CD4-positive, alpha-beta T cell treated with Interleukin-12 subunit alpha and Interleukin-12 subunit beta, for 1 hour (primary cell): ENCODE results near the gene FBLL1.
"Not testable (repeated sequence)": the region's sequence is repeated elsewhere in the genome, so short reads cannot be mapped to it uniquely, and the experiment has no call there.

Experiments
- DNase-seq: peaks from one replicate; pipeline ENCODE4 v3.0.0-alpha.2; 2020

Gene FBLL1

DNA sequence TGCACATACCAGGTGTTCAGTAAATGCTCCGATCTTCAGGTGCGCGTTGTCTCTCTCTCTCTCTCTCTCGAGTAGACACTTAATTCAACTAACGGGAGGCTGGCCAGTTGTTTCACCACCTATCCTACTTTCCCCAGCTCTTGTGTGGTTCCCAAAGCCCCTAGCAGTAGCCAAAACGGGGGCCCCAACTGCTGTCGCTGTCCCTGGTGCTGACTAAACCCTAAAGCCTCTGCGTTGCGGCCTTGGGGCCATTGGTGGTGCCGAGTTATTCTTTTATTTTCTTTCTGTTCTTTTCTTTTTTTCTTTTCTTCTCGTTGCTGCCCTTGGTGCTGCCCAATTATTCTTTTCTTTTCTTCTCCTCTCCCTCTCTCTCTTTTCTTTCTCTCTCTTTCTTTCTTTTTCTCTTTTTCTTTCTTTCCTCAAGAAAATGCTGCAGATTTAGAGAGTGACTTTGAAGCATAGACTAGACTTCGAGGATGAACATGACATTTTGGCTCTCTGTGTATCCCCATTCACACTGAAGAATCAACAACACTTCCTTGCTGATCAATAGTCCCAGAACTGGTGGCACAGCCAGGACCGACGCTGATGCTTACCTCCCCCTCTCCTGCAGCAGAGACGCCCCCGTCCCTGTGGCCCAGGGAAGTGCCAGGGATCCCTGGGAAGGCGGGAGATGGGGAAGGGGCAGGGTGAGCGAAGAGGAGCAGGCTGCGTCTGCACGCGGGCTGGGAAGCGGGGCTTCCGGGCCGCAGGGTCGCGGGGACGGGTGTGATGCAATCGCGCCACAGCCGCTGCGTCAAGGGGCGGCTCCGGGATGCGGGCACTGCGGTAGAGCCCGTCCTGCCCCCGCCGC is at the start of gene FBLL1:
FBLL1 (plus strand) TSS at position 785 of the 853 bp plus-strand sequence. CDS start 200 bp downstream, outside the sequence.
- peak; percentile 4 for DNase-seq

DNA sequence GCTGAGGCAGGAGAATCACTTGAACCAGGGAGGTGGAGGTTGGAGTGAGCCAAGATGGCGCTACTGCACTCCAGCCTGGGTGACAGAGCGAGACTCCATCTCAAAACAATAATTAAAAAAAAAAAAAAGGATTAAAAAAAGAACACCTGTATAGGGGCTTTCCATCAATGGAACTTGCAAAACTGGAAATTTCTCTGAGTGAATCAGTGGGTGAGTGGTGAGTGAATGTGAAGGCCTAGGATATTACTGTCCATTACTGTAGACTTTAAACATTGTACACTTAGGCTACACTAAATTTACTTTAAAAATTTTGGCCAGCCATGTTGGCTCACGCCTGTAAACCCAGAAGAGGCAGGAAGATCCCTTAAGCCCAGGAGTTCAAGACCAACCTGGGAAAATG is 48.5 kb upstream of the FBLL1 start:
- no peak for DNase-seq

DNA sequence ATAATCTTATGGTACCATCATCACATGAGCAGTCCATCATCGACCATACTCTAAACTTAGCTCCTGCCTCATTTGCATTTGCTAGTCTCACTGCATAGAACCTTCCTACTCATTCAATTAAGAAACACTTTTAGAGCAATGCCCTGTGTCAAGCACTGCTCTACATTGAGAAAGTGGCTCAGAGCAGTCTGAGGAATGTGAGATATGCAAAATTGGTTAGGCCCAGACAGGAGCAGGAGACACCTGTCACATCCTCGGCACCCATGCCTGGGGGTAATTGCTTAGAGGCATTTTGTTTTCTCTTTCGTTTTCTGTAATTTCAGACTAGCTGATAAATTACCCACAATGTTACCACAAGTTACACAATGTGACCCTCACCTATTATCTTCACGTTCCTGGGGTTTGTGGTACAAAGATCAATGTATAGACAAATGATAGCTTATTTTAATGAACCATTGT is 47.7 kb upstream of the FBLL1 start:
- DNase-seq = peak; percentile 13

DNA sequence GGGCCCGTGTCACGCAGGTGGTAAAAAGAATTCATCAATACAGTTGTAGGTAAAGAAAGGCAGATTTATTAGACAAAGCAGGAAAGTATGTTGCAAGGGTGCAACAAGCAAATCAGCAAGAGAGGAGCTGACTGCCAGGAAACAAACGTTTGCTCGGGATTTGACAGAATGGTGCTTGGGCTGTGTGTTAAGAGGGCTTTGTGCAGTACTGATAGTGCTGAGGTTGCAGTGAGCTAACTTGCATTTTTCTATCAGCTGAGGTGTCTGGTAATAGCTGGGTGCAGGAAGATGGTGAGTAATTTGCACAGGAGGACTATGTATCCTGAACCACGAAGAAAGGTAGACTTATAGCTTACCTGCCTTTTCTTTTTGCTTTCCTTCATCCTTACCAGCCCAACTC is 46.7 kb upstream of the FBLL1 start:
- DNase-seq = no peak

DNA sequence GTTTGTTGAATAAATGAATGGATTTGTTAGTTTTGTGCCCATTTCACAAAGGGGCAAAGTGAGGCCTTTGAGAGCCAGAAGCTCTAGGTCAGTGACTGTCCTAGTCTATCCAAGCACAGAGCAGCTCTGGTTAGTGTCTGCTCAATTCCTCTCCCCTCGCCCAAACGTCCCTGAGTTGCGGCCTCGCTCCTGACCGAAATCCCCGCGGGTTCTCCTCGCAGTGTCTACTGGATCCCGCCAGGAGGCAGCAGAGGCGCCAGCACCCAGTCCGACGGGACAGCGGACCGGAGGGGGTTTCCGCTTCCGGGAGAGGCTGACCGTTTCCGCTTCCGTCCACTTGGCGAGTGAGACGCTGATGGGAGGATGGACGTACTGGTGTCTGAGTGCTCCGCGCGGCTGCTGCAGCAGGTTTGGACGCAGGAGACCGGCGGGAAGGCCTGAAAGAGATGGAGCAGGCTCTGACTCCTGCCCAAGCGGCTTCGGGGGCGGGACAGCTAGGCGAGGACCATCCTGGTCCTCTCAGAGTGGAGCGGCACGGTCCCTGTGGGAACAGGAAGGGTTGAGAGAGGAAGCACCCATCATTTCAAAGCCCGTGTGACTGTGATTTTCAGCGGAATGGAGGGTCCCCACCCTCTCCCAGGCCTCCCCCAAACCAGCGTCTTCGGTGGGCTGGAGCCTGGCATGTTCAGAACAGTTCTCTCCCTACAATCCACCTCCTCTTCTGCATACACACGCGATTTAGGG is 42.8 kb upstream of the FBLL1 start, which contains the start of gene RARS1:
RARS1 (plus strand) TSS at position 336 of the 744 bp plus-strand sequence; CDS start at position 364, 28 bp downstream.
- DNase-seq = peak; percentile 89

DNA sequence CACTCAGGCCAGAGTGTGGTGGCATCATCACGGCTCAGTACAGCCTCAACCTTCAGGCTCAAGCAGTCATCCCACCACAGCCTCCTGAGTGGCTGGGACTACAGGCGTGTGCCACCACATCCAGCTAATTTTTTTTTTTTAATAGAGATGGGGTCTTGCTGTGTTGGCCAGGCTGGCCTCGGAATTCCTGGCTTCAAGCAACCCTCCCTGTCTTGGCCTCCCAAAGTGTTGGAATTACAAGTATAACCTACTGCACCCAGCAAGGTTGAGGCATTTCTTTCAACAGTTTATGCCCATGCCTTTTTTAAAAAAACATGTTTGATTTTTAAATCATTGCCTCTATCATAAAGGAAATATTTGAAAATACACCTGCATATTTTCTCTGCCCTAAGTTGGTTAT is 40.0 kb upstream of the FBLL1 start:
- DNase-seq = no peak

DNA sequence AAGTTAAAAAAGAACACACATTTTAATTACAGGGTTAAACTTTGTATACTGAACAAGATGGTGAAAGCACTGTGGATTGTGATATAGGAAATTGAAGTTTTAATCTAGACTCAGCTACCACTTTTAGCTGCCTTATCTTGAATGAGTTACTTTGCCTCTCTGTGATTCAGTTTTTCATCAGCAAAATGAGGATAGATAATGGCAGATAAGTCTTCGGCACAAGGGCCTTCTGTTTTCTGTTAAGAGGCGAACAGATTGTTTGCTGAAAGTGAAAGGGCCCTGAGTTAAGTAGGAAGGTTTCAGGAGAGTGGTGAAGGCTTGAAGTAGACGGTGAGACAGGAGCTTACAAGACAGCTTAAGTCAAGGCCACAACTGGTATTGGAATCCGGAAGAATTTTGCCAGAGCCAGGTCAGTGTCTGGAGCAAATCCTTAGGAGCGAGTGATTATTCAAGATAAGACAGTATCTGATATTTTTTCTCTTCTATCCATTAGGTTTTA is 35.0 kb upstream of the FBLL1 start:
- DNase-seq = no peak

DNA sequence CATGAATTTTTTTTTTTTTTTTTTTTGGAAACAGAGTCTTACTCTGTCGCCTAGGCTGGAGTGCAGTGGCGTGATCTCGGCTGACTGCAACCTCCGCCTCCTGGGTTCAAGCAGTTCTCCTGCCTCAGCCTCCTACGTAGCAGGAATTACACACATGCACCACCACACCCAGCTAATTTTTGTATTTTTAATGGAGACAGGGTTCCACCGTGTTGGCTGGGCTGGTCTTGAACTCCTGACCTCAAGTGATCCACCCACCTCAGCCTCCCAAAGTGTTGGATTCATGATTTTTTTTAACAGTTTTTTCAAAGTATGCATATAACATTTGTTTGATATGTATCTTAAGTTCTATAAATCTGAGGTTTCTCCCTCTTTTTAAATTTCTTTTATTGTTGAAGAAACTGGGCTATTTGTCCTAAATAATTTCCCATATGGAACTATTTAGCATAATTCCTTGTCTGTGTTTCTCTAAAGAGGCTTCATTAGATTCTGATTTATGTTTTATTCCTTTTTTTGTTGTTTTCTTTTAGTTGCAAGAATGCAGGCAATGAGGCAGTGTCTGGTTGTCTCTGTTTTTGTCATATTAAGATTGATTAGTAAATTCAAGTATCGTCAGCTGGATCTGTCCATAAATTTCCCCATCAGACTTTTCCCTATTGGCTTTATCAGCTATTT is 26.4 kb upstream of the FBLL1 start:
- no peak for DNase-seq

DNA sequence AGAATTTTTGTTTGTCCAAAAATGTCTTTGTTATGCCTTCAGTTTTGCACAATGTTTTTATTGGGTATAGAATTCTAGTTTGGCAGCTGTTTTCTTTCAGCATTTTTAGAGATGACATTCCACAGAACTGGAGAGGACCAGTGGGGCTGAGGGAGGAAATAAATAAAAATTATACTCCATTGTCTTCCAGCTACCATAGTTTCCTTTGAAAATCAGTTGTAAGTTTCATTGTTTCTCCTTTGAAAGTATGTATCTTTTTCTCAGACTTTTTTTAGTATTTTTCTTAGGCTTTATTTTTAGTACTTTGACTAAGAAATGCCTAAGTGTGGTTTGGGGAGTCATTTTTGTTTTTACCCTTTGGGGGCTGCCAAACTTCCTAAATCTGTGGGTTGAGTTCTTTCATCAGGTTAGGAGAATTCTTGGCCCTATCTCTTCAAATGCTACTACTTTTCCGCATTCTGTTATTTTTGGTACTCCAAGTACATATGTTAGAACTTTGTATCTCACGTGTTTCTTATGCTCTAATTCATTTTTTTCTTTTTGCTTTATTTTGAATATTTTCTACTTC is 15.2 kb upstream of the FBLL1 start:
- no peak for DNase-seq

DNA sequence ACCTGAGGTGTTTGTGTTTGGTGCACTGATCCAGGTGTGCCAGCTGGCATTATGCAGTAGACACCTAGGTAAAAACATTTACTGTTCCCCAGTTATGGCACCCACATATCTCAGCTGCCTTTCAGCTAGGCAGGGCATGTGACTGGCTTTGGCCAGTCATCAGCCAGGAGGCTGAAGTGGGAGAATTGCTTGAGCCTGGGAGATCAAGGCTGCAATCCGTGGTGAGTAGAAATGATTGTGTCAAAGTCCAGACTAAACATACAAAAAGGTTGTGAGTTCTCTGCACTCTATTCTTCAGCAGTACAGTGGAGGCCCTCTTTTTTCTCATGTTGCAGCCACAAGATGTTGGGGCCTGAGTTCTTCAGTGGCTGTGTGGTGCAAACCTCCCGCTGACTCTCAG is 3.2 kb upstream of the FBLL1 start:
- no peak for DNase-seq

DNA sequence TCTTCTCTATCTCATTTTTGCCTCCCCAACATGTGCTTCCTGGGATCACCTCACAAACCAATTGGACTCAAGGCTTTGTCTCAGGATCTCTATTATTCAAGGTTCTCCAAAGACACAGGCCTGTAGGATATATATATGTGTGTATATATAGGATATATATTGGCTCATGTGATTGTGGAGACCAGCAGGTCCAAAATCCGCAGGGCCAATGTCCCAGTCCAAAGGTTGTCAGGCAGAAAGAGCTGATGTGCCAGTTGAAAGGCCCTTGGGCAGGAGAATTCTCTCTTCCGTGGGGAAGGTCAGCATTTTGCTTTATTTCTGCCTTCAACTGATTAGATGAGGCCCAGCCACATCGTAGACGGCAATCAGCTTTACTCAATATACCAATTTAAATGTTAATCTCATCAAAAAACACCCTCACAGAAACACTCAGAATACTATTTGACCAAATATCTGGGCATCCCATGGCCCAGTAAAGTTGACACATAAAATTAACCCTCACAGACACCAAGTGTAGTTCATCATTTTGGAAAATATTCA is 1.3 kb upstream of the FBLL1 start:
- DNase-seq = no peak

DNA sequence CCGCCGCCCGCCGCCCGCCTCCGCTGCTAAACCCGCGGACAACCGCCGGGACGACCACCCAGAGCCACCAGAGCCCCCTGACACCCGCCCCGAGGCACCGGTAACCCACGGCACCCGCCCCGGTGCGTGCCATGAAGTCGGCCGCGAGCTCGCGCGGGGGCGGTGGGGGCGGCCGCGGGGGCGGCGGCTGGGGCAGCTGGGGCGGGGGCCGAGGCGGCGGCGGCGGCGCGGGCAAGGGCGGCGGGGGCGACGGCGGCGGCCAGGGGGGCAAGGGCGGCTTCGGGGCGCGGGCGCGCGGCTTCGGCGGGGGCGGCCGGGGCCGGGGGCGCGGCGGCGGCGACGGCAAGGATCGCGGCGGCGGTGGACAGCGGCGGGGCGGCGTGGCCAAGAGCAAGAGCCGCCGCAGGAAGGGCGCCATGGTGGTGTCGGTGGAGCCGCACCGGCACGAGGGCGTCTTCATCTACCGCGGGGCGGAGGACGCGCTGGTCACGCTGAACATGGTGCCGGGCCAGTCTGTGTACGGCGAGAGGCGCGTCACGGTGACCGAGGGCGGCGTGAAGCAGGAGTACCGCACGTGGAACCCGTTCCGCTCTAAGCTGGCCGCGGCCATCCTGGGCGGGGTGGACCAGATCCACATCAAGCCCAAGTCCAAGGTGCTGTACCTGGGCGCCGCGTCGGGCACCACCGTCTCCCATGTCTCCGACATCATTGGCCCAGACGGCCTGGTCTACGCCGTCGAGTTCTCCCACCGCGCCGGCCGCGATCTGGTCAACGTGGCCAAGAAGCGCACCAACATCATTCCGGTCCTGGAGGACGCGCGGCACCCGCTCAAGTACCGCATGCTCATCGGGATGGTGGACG is 499 bp downstream of the FBLL1 start:
- no peak for DNase-seq

DNA sequence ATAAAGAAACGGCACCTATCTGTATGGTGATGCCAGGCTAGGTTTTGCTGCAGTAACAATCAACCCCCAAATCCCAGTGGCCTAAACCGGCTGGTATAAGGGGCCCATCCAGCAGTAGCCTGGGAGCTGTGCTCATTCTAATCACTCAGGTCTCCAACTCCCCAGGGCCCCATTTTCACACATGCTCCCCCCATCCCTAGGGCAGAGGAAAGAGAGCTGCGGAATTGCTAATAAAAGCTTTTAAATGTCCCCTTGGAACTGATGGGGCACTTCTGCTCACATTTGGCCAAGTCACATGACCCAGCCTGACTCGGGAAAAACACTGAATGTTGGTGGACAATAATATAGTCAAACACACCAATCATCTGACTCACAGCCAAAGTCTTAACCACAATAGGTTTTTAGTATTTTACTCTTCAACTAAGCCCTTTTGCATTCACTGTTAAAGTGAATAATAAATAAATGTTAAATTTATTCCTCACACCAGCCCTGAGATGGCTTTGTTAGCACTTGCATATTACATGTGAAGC is 1.6 kb downstream of the FBLL1 start:
- no peak for DNase-seq

DNA sequence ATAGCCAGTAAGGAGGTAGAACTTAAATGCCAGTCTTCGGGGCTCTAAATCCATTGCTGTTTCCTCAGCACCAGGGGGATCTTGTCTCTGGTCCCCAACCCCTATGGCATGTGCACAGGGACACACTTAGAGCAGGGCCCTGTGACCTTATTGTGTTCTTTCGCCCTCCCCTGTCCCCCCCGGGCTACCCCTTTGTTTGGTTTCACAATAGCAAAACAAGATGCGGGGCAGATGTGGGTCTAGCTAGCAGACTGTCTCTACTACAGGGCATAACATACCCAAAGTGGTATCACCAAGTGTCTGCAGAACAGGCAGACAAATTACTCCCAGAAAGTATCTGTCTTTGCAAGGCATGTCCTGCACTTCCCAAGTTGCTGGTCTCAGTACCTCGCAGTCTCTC is 2.1 kb downstream of the FBLL1 start:
- DNase-seq = no peak

DNA sequence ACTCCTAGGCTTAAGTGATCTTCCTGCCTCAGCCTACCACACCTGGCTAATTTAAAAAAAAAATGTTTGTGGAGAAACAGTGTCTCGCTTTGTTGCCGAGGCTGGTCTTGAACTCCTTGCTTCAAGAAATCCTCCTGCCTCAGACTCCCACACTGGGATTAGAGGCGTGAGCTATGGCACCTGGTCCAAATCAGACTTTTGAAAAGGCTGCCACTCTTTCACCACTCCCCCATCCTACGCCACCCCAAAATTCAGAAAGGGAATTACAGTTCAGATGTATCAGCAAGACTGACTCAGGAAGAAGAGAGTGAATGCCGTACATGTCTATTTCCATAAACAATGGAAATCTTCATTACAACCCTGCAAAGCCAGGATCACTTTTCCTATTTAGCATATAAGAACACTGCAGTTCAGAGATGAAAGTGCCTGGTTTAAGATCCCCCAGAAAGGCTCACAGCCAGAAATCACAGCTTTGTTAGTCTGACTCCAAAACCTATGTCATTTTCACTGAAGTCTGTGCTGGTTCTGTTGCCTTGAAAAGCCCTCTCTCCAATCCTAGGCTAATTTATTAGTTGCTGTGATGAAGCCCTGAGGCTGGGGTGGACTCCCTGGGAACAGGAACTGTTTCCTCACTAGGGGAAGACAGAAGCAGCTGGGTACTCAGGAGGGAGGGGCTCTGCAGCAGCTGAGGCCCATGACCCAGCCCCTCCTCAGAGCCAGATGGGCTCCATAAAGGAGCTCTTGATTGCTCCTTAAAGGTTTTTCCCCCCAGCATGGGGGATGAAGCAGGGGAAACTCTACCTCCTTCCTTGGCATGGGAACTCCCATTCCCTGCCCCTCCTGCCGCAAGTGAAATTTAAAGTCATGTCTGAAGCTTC is 3.1 kb downstream of the FBLL1 start:
- DNase-seq = no peak

DNA sequence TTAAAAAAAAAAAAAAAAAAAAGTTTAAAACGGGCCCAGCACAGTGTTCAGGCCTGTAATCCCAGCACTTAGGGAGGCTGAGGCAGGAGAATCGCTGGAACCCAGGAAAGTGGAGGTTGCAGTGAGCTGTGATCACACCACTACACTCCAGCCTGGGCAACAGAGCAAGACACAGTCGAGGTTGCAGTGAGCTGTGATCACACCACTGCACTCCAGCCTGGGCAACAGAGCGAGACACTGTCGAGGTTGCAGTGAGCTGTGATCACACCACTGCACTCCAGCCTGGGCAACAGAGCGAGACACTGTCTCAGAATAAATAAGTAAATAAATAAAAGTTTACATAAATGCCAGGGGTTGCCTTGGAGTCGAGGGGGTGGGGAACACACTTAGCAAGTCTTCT is 5.2 kb downstream of the FBLL1 start:
- DNase-seq = not testable (repeated sequence)

DNA sequence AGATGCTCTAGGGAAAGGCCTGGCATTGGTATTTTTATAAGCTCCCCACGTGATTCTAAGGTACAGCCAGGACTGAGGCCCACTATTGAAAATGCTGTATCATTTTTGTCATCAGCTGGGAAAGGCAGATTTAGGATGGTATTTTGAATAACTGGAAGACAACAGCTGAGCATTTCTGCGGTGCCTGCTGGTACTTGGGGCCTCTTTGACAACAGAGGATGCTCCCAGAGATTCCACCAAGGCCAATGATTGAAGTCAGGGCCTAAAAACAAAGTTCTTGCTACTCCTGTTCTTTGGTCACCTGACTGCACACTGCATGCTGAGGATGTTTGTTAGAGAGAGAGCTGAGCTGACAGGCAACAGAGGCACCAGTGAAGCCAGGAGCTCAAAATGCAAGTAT is 8.1 kb downstream of the FBLL1 start:
- DNase-seq = no peak

DNA sequence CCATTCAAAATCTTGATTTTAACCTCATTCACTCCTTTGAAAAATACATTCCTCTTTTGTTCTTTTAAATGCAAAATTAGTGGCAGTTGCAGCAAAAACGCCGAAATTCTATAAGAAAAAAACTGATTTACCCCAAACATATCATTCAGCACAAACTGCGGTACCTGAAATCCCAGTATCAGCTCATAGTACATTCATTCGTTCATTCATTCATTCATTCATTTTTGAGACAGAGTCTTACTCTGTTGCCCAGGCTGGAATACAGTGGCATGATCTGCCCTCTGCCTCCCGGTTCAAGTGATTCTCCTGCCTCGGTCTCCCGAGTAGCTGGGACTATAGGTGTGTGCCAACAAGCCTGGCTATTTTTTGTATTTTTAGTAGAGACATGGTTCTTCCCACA is 20.4 kb downstream of the FBLL1 start:
- DNase-seq = no peak

DNA sequence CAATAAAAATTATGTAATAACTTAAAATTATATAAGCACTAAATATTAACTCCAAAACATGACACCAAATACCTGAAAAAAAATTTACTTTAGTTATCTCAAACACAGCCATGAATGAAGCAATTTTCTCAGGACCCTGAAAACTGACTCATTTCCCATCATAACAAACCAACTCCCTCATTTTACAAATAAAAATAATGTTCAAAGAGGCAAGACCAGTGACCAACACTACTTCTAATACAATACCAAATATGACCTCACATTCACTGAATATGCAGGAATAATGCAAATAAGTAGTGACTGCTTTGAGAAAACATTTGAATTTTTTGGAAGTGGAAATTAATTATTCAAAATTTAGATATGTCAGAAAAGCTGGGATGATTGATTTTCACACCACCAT is 21.6 kb downstream of the FBLL1 start:
- DNase-seq = no peak

DNA sequence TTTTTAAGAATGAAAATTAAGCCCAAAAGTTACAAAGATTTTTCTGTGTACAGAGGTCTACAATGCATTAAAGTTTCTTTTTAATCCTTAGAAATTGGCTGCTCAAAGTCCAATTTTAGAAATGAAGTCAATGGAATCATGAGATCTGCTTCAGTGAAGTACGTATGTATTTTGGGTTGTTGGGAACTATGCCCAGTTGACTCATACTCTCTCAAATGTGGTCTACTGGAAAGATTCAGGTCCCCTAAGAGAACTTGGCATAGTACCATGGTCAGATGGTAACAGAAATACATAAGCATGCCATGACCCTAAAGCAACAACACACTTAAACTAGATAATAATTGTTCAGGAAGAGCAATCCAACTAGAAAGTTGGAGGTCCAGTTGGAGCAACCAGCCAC is 23.0 kb downstream of the FBLL1 start:
- no peak for DNase-seq
